ENCODE measurements around the gene DCP2. TPM values are rescaled to one million over a fixed set of nuclear protein-coding genes. Genes with fewer than 3 reads are reported as not detected.

Gene DCP2
- total RNA-seq, 1 donor from 2014 or later: 47.6 TPM

- DNase-seq: no peak
Measured at GRCh38 chr5:113022661-113023060, 46.1 kb downstream of the DCP2 start.

GRCh38 chr5:113024076-113024697, 47.6 kb downstream of the DCP2 start:
- no peak for DNase-seq

- no peak for DNase-seq
Measured at GRCh38 chr5:113025596-113025995, 49.0 kb downstream of the DCP2 start.

- no peak for DNase-seq
Measured at GRCh38 chr5:113026211-113026610, 49.6 kb downstream of the DCP2 start.

- no peak for DNase-seq
Measured at GRCh38 chr5:113027015-113027414, 50.4 kb downstream of the DCP2 start.

GRCh38 chr5:113027431-113027830, 50.8 kb downstream of the DCP2 start:
- DNase-seq: no peak

- no peak for DNase-seq
Measured at GRCh38 chr5:113029614-113030013, 53.0 kb downstream of the DCP2 start.

GRCh38 chr5:113031104-113031503, 54.5 kb downstream of the DCP2 start:
- no peak for DNase-seq

GRCh38 chr5:113031557-113031956, 55.0 kb downstream of the DCP2 start:
- DNase-seq: no peak

GRCh38 chr5:113034182-113034773, 57.7 kb downstream of the DCP2 start:
- DNase-seq: no peak

GRCh38 chr5:113035096-113035495, 58.5 kb downstream of the DCP2 start:
- DNase-seq: no peak

- no peak for DNase-seq
Measured at GRCh38 chr5:113036321-113036720, 59.7 kb downstream of the DCP2 start.

GRCh38 chr5:113036826-113037225, 60.2 kb downstream of the DCP2 start:
- DNase-seq: no peak

- DNase-seq: no peak
Measured at GRCh38 chr5:113038136-113038535, 61.5 kb downstream of the DCP2 start.

GRCh38 chr5:113038714-113039113, 62.1 kb downstream of the DCP2 start:
- no peak for DNase-seq

- no peak for DNase-seq
Measured at GRCh38 chr5:113039229-113039933, 62.8 kb downstream of the DCP2 start.

GRCh38 chr5:113039934-113040285, 63.3 kb downstream of the DCP2 start:
- no peak for DNase-seq

- peak; percentile 54 for DNase-seq
Measured at GRCh38 chr5:113040672-113041260, 64.2 kb downstream of the DCP2 start.

GRCh38 chr5:113042491-113043243, 66.1 kb downstream of the DCP2 start:
- no peak for DNase-seq

GRCh38 chr5:113043491-113043931, 66.9 kb downstream of the DCP2 start:
- DNase-seq: no peak

- DNase-seq: peak; percentile 37
Measured at GRCh38 chr5:113044776-113045465, 68.3 kb downstream of the DCP2 start.

- no peak for DNase-seq
Measured at GRCh38 chr5:113047234-113047633, 70.6 kb downstream of the DCP2 start.
